Ishikawa (cell line): ENCODE measurements around the gene KCNG2.

ENCODE experiments used
- CEBPB ChIP-seq: IDR thresholded peaks from 2 replicates; pipeline ENCODE4 v1.6.1; 2012
- CREB1 ChIP-seq: IDR thresholded peaks from 2 replicates; pipeline ENCODE4 v1.6.1; 2012; ENCODE audit warnings: low read depth
- EGR1 ChIP-seq: IDR thresholded peaks from 2 replicates; pipeline ENCODE4 v1.6.1; 2012
- FOXM1 ChIP-seq: IDR thresholded peaks from 2 replicates; pipeline ENCODE4 v1.6.1; 2012; ENCODE audit warnings: low read depth, borderline replicate concordance
- RAD21 ChIP-seq: IDR thresholded peaks from 2 replicates; pipeline ENCODE4 v1.6.1; 2012; ENCODE audit warnings: low read depth
- TAF1 ChIP-seq: IDR thresholded peaks from 2 replicates; pipeline ENCODE4 v1.6.1; 2012; ENCODE audit warnings: low read depth, mild to moderate bottlenecking
- TCF12 ChIP-seq: IDR thresholded peaks from 2 replicates; pipeline ENCODE4 v1.6.1; 2012; ENCODE audit warnings: low read depth
- TEAD4 ChIP-seq: IDR thresholded peaks from 2 replicates; pipeline ENCODE4 v1.6.1; 2012
- YY1 ChIP-seq: IDR thresholded peaks from 2 replicates; pipeline ENCODE4 v1.6.1; 2012; ENCODE audit warnings: low read depth
- TF ChIP-seq, protein P1 (sequence below): IDR thresholded peaks from 2 replicates; pipeline ENCODE4 v1.6.1; 2012; ENCODE audit warnings: low read depth, mild to moderate bottlenecking
- TF ChIP-seq, protein P2 (sequence below): IDR thresholded peaks from 2 replicates; pipeline ENCODE4 v1.6.1; 2012

DNA sequence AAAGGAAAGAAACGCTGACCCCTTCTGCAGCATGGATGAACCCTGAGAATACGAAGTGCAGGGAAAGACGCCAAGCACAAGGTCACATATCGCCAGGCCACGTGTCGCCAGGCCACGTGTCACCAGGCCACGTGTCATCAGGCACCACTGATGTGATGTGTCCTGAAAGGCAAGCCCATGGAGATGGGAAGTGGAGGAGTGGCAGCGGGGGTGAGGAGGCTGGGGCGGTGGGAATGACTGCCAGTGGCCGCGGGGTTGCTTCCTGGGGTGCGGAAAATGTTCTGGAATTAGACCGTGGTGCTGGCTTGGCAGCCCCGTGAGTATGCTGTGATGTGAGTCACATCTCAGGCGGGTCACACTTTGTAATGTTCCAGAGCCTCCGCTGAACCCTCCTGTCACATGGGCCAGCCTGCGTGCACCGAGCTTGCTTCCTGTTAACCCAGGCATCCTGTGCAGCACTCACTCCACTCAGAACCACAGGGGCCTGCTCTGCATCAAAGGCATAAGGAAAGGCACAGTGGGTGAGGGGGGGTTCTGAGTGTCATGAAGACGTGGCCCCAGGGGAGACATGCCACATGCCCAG, 114.8 kb downstream of the KCNG2 start:
- TF ChIP-seq TAF1 = no peak
- TF ChIP-seq, protein P1, sequence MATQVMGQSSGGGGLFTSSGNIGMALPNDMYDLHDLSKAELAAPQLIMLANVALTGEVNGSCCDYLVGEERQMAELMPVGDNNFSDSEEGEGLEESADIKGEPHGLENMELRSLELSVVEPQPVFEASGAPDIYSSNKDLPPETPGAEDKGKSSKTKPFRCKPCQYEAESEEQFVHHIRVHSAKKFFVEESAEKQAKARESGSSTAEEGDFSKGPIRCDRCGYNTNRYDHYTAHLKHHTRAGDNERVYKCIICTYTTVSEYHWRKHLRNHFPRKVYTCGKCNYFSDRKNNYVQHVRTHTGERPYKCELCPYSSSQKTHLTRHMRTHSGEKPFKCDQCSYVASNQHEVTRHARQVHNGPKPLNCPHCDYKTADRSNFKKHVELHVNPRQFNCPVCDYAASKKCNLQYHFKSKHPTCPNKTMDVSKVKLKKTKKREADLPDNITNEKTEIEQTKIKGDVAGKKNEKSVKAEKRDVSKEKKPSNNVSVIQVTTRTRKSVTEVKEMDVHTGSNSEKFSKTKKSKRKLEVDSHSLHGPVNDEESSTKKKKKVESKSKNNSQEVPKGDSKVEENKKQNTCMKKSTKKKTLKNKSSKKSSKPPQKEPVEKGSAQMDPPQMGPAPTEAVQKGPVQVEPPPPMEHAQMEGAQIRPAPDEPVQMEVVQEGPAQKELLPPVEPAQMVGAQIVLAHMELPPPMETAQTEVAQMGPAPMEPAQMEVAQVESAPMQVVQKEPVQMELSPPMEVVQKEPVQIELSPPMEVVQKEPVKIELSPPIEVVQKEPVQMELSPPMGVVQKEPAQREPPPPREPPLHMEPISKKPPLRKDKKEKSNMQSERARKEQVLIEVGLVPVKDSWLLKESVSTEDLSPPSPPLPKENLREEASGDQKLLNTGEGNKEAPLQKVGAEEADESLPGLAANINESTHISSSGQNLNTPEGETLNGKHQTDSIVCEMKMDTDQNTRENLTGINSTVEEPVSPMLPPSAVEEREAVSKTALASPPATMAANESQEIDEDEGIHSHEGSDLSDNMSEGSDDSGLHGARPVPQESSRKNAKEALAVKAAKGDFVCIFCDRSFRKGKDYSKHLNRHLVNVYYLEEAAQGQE = no peak
- TF ChIP-seq CREB1 = no peak
- no peak for TF ChIP-seq RAD21
- no peak for TF ChIP-seq CEBPB
- no peak for TF ChIP-seq YY1
- TF ChIP-seq, protein P2, sequence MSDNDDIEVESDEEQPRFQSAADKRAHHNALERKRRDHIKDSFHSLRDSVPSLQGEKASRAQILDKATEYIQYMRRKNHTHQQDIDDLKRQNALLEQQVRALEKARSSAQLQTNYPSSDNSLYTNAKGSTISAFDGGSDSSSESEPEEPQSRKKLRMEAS = no peak
- TF ChIP-seq FOXM1 = no peak
- no peak for TF ChIP-seq TEAD4
- TF ChIP-seq TCF12 = no peak
- TF ChIP-seq EGR1 = no peak
